ENCODE data around the gene KCNQ1. TPM values are rescaled to one million over a fixed set of nuclear protein-coding genes. Genes with fewer than 3 reads are reported as not detected.

The KCNQ1 gene
- total RNA-seq, 3 donors from 2014 or later: 3.6 to 6.2 (median 5.1) TPM

DNA sequence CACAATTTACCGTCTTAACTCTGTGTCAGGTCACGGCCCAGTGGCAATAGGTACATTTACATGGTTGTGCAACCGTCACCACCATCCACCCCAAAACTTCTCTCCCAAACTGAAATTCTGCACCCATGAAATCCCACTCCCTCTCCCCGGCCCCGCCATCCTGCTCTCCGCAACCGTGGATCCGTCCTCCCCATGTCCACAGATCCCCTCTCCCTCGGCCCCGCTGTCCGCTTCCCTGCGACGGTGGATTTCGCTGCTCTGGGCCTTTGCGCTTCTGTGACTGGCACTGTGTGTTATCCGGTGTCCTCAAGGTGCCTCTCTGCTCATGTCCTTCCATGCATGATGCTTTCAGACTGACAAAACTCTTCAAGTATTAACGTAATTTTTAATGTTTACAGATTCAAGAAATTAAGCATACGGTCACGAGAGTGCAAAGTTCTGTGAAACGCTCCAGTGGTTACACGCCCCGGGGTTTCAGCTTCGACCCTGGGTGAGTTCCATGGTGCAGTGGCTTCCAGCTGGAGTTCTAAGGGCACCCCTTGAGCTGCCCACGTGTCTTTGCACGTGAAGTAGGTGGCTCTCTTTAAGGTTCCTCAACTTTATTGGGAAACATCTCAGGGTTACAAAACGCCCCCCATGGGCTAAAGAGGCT lies 76.4 kb downstream of the KCNQ1 start:
- Histone ChIP-seq H3K36me3 (no peaks in the 10 kb centered on the region), H3K4me3 (no peak overlapping the region), H3K27me3 (no peaks in the 10 kb centered on the region), H3K4me1 (no peaks in the 10 kb centered on the region), H3K27ac (no peak overlapping the region), H3K9me3 (no peaks in the 10 kb centered on the region)
- peak; percentile 8 to 44 for DNase-seq (ENCODE audit: low spot score in 2 of 2)
- no peak for TF ChIP-seq POLR2AphosphoS5 (IDR thresholded peaks at IDR 0.05)
- TF ChIP-seq, protein P1, sequence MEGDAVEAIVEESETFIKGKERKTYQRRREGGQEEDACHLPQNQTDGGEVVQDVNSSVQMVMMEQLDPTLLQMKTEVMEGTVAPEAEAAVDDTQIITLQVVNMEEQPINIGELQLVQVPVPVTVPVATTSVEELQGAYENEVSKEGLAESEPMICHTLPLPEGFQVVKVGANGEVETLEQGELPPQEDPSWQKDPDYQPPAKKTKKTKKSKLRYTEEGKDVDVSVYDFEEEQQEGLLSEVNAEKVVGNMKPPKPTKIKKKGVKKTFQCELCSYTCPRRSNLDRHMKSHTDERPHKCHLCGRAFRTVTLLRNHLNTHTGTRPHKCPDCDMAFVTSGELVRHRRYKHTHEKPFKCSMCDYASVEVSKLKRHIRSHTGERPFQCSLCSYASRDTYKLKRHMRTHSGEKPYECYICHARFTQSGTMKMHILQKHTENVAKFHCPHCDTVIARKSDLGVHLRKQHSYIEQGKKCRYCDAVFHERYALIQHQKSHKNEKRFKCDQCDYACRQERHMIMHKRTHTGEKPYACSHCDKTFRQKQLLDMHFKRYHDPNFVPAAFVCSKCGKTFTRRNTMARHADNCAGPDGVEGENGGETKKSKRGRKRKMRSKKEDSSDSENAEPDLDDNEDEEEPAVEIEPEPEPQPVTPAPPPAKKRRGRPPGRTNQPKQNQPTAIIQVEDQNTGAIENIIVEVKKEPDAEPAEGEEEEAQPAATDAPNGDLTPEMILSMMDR (IDR thresholded peaks at IDR 0.05): no peak
- no peak for TF ChIP-seq POLR2A (IDR thresholded peaks at IDR 0.05)
- intact Hi-C loops (cut with DNase I; ENCODE audit: low total_unique reads): no loop called here

DNA sequence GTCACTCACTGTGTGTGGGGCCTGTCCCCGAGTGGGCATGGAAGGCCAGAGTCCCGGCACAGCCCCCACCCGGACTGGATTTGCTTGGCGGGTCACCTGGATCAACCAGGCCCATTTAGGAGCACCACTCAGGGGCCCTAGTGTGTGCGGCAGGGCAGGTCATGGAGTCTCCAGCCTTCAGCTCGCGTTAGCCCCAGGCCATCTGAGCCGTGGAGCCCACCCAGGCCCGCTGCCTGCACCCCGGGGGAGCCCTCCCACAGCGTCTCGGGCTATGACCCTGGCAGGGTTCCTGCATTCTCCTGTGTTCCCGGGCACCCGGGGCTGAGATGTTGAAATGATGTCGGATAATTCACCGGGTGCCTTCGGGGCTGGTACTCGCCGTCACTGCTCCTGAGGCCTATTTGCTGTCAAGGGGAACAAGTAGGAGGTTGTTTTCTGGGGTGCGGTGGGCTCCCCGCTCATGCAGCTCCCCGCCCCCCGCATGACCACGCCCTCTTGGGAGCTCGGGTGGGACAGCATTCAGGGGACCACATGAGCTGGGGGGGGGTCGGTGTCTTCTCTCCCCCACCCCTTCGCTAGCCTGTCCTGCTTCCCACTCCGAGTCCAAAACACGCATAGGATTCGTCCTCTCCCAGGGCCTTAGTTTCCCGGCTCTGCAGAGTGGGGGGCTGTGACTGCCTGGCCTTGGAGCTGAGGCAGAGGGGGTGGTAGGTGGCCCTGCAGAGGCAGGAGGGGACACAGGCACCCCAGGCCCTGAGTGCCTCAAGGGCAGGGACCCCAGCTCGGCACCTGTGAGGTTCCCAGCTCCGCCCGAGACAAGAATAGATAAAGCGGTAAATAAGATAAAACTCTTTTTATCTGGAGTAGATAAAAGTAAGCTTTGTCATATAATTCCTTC lies 77.2 kb downstream of the KCNQ1 start:
- DNase-seq (ENCODE audit: low spot score in 2 of 2): peak in 1 of 2 donors; percentile 11

GRCh38 chr11:2522631-2523255 lies 77.9 kb downstream of the KCNQ1 start:
- H3K27me3 ChIP-seq: no peaks in the 10 kb centered on the region
- intact Hi-C loops (cut with DNase I; ENCODE audit: low total_unique reads): no loop called here
- H3K4me3 ChIP-seq: no peak overlapping the region
- peak; percentile 9 to 43 for DNase-seq (ENCODE audit: low spot score in 2 of 2)
- no peaks in the 10 kb centered on the region for H3K36me3 ChIP-seq
- no peak for TF ChIP-seq POLR2A (IDR thresholded peaks at IDR 0.05)
- no peak for TF ChIP-seq POLR2AphosphoS5 (IDR thresholded peaks at IDR 0.05)
- H3K27ac ChIP-seq: no peak overlapping the region
- no peaks in the 10 kb centered on the region for H3K4me1 ChIP-seq
- no peaks in the 10 kb centered on the region for H3K9me3 ChIP-seq

More for the DNA sequence above, 77.2 kb downstream of the KCNQ1 start:
- Histone ChIP-seq H3K36me3 (no peaks in the 10 kb centered on the region), H3K4me3 (no peak overlapping the region), H3K4me1 (no peaks in the 10 kb centered on the region), H3K27ac (no peak overlapping the region), H3K27me3 (no peaks in the 10 kb centered on the region), H3K9me3 (no peaks in the 10 kb centered on the region)
- intact Hi-C loops (cut with DNase I; ENCODE audit: low total_unique reads): no loop called here
- TF ChIP-seq POLR2A (IDR thresholded peaks at IDR 0.05): no peak
- no peak for TF ChIP-seq POLR2AphosphoS5 (IDR thresholded peaks at IDR 0.05)
- TF ChIP-seq, protein P1 (IDR thresholded peaks at IDR 0.05): no peak

- Histone ChIP-seq H3K9me3 (no peaks in the 10 kb centered on the region), H3K27ac (no peak overlapping the region), H3K36me3 (no peaks in the 10 kb centered on the region), H3K4me1 (no peaks in the 10 kb centered on the region), H3K27me3 (no peaks in the 10 kb centered on the region), H3K4me3 (no peak overlapping the region)
- TF ChIP-seq POLR2AphosphoS5 (IDR thresholded peaks at IDR 0.05) (no peak), POLR2A (IDR thresholded peaks at IDR 0.05) (no peak)
- TF ChIP-seq, protein P1 (IDR thresholded peaks at IDR 0.05): no peak
- intact Hi-C loops (cut with DNase I; ENCODE audit: low total_unique reads): no loop called here
- DNase-seq (ENCODE audit: low spot score in 2 of 2): peak in 1 of 2 donors; percentile 15
These were observed 79.1 kb downstream of the KCNQ1 start for GRCh38 chr11:2523821-2524391.

DNA sequence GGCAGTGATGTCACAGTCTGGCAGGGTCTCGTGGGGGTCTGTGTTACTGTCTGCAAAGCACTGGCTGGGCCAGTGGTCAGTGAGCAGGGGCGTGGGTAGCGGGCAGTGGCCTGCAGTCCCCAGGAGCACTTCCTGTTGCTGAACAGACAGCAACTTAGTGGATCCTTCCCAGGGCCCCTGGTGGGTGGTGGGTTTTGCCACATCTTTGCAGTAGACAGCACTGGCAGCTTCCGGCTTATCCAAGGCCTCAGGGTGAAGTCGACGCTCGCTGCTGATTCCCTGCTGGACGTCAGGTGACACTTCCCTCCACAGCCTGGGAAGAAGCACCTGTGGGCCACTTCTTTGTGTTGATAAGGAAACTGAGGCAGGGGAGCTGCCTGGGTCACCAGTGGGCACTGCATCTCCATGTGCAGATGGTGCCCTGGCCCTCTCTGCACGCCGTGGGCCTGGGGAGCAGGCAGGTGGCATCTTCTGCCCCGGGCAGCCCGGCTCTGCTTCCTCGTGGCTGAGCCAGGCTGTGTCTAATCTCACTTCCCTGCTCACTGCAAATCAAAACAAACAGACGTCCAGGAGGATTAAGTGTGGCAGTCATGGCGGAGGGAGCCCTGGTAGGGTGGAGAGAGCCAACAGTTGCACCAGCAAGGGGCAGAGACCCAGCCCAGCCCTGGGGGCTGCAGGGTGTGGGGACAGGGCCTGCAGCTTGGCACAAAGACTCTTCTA lies 79.8 kb downstream of the KCNQ1 start:
- H3K9me3 ChIP-seq: no peaks in the 10 kb centered on the region
- intact Hi-C loops (cut with DNase I; ENCODE audit: low total_unique reads): no loop called here
- H3K36me3 ChIP-seq: no peaks in the 10 kb centered on the region
- no peaks in the 10 kb centered on the region for H3K27me3 ChIP-seq
- H3K4me1 ChIP-seq: no peaks in the 10 kb centered on the region
- TF ChIP-seq POLR2A (IDR thresholded peaks at IDR 0.05) (no peak), POLR2AphosphoS5 (IDR thresholded peaks at IDR 0.05) (no peak)
- TF ChIP-seq, protein P1 (IDR thresholded peaks at IDR 0.05): no peak
- DNase-seq (ENCODE audit: low spot score in 2 of 2): peak; percentile 12 to 39
- no peak overlapping the region for H3K27ac ChIP-seq
- H3K4me3 ChIP-seq: no peak overlapping the region
